Endothelial cell of umbilical vein (primary cell): ENCODE results near the gene LRRC23. TPM values are rescaled to one million over a fixed set of nuclear protein-coding genes. Genes with fewer than 3 reads are reported as not detected.

Experiments
- BruUV-seq: library from RNA; stranded (reverse); fragments of 400-500 nt; replicated peaks from 2 replicates; lab custom pipeline; 2021; lab: Mats Ljungman, UMichigan
- CTCF ChIA-PET: fragments of 300-600, 350-600 bp; sonication (Branson Sonifier 250); formaldehyde crosslinking; loops from one replicate; lab custom pipeline; 2021; ENCODE audit warnings: antibody characterized with exemption, inconsistent platforms; lab: Charles Lee
- POLR2A ChIA-PET: fragments of 300-600, 350-600 bp; sonication (Branson Sonifier 250); formaldehyde crosslinking; loops from one replicate; lab custom pipeline; 2021; ENCODE audit warnings: antibody characterized with exemption, inconsistent platforms; lab: Charles Lee
- DNase-seq: peaks from one replicate; pipeline ENCODE4 v3.0.0-alpha.2; 2011; ENCODE audit warnings: low read depth, low spot score
- FAIRE-seq: peaks from 2 replicates; lab custom pipeline; 2011; peaks lifted over from hg19 to GRCh38; lab: Jason Lieb, UNC
- H2AFZ ChIP-seq: 2 replicates; pipeline ENCODE4 v1.6.0; 2012; ENCODE audit warnings: low read depth, low read length, control low read depth, inconsistent platforms
- H3K27ac ChIP-seq: 2 replicates; pipeline ENCODE4 v1.5.1; 2011; ENCODE audit warnings: low read depth, mild to moderate bottlenecking, control low read depth, low read length, moderate library complexity; ENCODE audit not compliant: insufficient read depth
- H3K27me3 ChIP-seq, 2 experiments: 2 replicates each; pipeline versions ENCODE4 v1.6.0 to v1.6.1; 2011; ENCODE audit warnings: low read length in 2 of 2, mixed read lengths in 1 of 2; ENCODE audit not compliant: control insufficient read depth in 2 of 2, insufficient read depth in 2 of 2
- H3K36me3 ChIP-seq, 2 experiments: 2 replicates in 1 of 2; 3 replicates in 1 of 2; pipeline ENCODE4 v1.5.1; 2011; ENCODE audit warnings: low read length in 2 of 2, mild to moderate bottlenecking in 1 of 2, moderate library complexity in 1 of 2; ENCODE audit not compliant: control insufficient read depth in 2 of 2, insufficient read depth in 2 of 2; ENCODE audit errors: extremely low read depth in 1 of 2
- H3K4me1 ChIP-seq: 3 replicates; pipeline ENCODE4 v1.5.1; 2011; ENCODE audit warnings: mild to moderate bottlenecking, low read length; ENCODE audit not compliant: control insufficient read depth, insufficient read depth; ENCODE audit errors: extremely low read depth
- H3K4me2 ChIP-seq: 2 replicates; pipeline ENCODE4 v1.6.1; 2011; ENCODE audit warnings: low read length, control low read depth, mixed read lengths; ENCODE audit not compliant: insufficient read depth
- H3K4me3 ChIP-seq, 3 experiments: fragments of 200-600 bp in 1 of 3; sonication (generic), shearing (Covaris generic) in 1 of 3; replicated peaks in 1 of 3; 2 replicates each; pipeline ENCODE4 v1.5.1; 2011 to 2016; ENCODE audit warnings: control low read depth in 3 of 3, low read length in 3 of 3, mild to moderate bottlenecking in 2 of 3, inconsistent platforms in 1 of 3, low read depth in 1 of 3, moderate library complexity in 1 of 3; ENCODE audit not compliant: insufficient read depth in 1 of 3
- H3K79me2 ChIP-seq: 2 replicates; pipeline ENCODE4 v1.6.0; 2012; ENCODE audit warnings: low read length, inconsistent platforms; ENCODE audit not compliant: control insufficient read depth, insufficient read depth
- H3K9ac ChIP-seq: replicated peaks from 2 replicates; pipeline ENCODE3; 2011; ENCODE audit warnings: low read length, control low read depth; ENCODE audit not compliant: insufficient read depth; ENCODE audit errors: extremely low read depth
- H3K9me1 ChIP-seq: replicated peaks from 3 replicates; pipeline ENCODE4 v1.6.0; 2011; ENCODE audit warnings: mild to moderate bottlenecking, low read length; ENCODE audit not compliant: control insufficient read depth, insufficient read depth; ENCODE audit errors: extremely low read depth
- H3K9me3 ChIP-seq: replicated peaks from 2 replicates; pipeline ENCODE4 v1.5.1; 2012; ENCODE audit warnings: low read length, inconsistent platforms; ENCODE audit not compliant: control insufficient read depth, insufficient read depth
- H4K20me1 ChIP-seq: replicated peaks from 2 replicates; pipeline ENCODE3; 2011; ENCODE audit warnings: mild to moderate bottlenecking, low read length; ENCODE audit not compliant: control insufficient read depth, insufficient read depth; ENCODE audit errors: extremely low read depth
- CTCF ChIP-seq, 2 donors: IDR thresholded peaks; 1 replicate in 1 of 2; 2 replicates in 1 of 2; pipeline ENCODE4 v1.5.1; 2011; ENCODE audit warnings: low read length in 2 of 2, mild to moderate bottlenecking in 2 of 2, moderate library complexity in 2 of 2, control low read depth in 1 of 2, inconsistent platforms in 1 of 2, low read depth in 1 of 2; ENCODE audit not compliant: insufficient read depth in 1 of 2; ENCODE audit errors: extremely low read depth in 1 of 2
- EZH2 ChIP-seq: IDR thresholded peaks from 2 replicates; pipeline ENCODE4 v1.6.1; 2012; ENCODE audit warnings: borderline replicate concordance, low read depth, mild to moderate bottlenecking, moderate library complexity, low read length, inconsistent platforms; ENCODE audit not compliant: severe bottlenecking
- FOS ChIP-seq: IDR thresholded peaks from 2 replicates; pipeline ENCODE4 v1.6.1; 2011; ENCODE audit warnings: mild to moderate bottlenecking, low read length, moderate library complexity, borderline replicate concordance; ENCODE audit not compliant: insufficient read depth
- GATA2 ChIP-seq: IDR thresholded peaks from 2 replicates; pipeline ENCODE4 v1.7.0; 2011; ENCODE audit warnings: low read depth, mild to moderate bottlenecking, moderate library complexity, mixed read lengths, low read length; ENCODE audit not compliant: insufficient read length, insufficient read depth
- JUN ChIP-seq: IDR thresholded peaks from 2 replicates; pipeline ENCODE4 v1.6.1; 2011; ENCODE audit warnings: borderline replicate concordance, low read depth; ENCODE audit not compliant: insufficient read length, insufficient read depth
- POLR2A ChIP-seq: IDR thresholded peaks from 2 replicates; pipeline ENCODE4 v1.6.1; 2012; ENCODE audit warnings: low read depth, mild to moderate bottlenecking, control low read depth, low read length
- POLR2AphosphoS5 ChIP-seq: IDR thresholded peaks from 2 replicates; pipeline ENCODE4 v1.6.1; 2012; ENCODE audit warnings: low read depth, mild to moderate bottlenecking, control low read depth, low read length, moderate library complexity; ENCODE audit not compliant: insufficient read depth
- dilution Hi-C: fragments of 300-500 bp; cut with MboI; formaldehyde crosslinking; loops from one replicate; pipeline ENCODE4 v1.15.0; 2019; ENCODE audit warnings: low sequenced_read_pairs; ENCODE audit not compliant: extremely low pct_ligation_motif_present
- intact Hi-C: fragments of 100-400 bp; cut with micrococcal nuclease; formaldehyde crosslinking; loops from one replicate; pipeline ENCODE4 v1.10.0; 2022
- polyA plus RNA-seq, 4 experiments: library from polyadenylated mRNA; depleted of rRNA in 3 of 4; stranded (reverse) in 3 of 4; unstranded in 1 of 4; fragments of >200 nt; gene quantifications; 2 replicates each; pipeline versions ENCODE4 v1.2.1 to v1.2.3, GENCODE V29; 2011 to 2012; ENCODE audit warnings: missing spikeins in 1 of 4
- total RNA-seq: library from RNA; stranded (reverse); gene quantifications from 2 replicates; pipeline ENCODE4 v1.2.3, GENCODE V29; 2021

Gene LRRC23
- total and polyA plus RNA-seq, 2 donors (not counting 3 experiments of a cell fraction or from before 2014, with no cell fraction given), result 3.1 to 3.5 TPM

GRCh38 chr12:6916426-6917200 lies 12.0 kb downstream of the LRRC23 start:
- no TSS peak for BruUV-seq
- Histone ChIP-seq H3K9ac (no peak overlapping the region), H3K9me3 (no peaks in the 10 kb centered on the region), H4K20me1 (no peaks in the 10 kb centered on the region), H3K9me1 (no peaks in the 10 kb centered on the region), H3K4me2 (no peak overlapping the region), H2AFZ (no peak overlapping the region), H3K27me3 (no peaks in the 10 kb centered on the region), H3K4me3 (no peak overlapping the region), H3K79me2 (no peaks in the 10 kb centered on the region), H3K36me3 (no peaks in the 10 kb centered on the region), H3K27ac (no peak overlapping the region), H3K4me1 (peaks cover 11% of the 10 kb centered on the region)
- POLR2A ChIA-PET, result interaction anchor here (1.1 kb wide), 1 partner anchor 9 kb away, joined by 3 read pairs; no protein-coding TSS in a partner anchor
- CTCF ChIA-PET, result interaction anchor here (0.7 to 3.5 kb wide), 4 partner anchors 25 to 47 kb away, joined by 3 to 12 read pairs (median 4); partner anchors contain the start of gene SPSB2
- no peak for DNase-seq
- intact Hi-C loops (no loop called here), dilution Hi-C loops (no loop called here)
- TF ChIP-seq FOS (no peak), POLR2AphosphoS5 (no peak), EZH2 (no peak), CTCF (IDR thresholded peaks at IDR 0.05; ENCODE audit: extremely low read depth in 1 of 2, insufficient read depth in 1 of 2, low read depth in 1 of 2, low read length in 2 of 2) (no peak), JUN (no peak), POLR2A (no peak), GATA2 (no peak)
- FAIRE-seq, result no peak
